Kidney epithelial cell (primary cell): ENCODE data around the gene HTR3C. TPM values are rescaled to one million over a fixed set of nuclear protein-coding genes. Genes with fewer than 3 reads are reported as not detected.
A peak's percentile ranks its signal among the peaks of the same experiment; 100 is the strongest.
"Not testable (repeated sequence)": the region's sequence is repeated elsewhere in the genome, so short reads cannot be mapped to it uniquely, and the experiment has no call there.

Source experiments
- DNase-seq: peaks from one replicate; pipeline ENCODE4 v3.0.0-alpha.2; 2010; ENCODE audit warnings: low read depth
- H3K27me3 ChIP-seq: 2 replicates; pipeline ENCODE4 v1.6.0; 2011; ENCODE audit warnings: low read length; ENCODE audit not compliant: control insufficient read depth, insufficient read depth
- H3K36me3 ChIP-seq: 2 replicates; pipeline ENCODE4 v1.5.1; 2011; ENCODE audit warnings: low read length; ENCODE audit not compliant: control insufficient read depth, insufficient read depth
- H3K4me3 ChIP-seq: 2 replicates; pipeline ENCODE4 v1.5.1; 2011; ENCODE audit warnings: low read depth, mild to moderate bottlenecking, control low read depth, low read length
- total RNA-seq: library from RNA; depleted of rRNA; stranded (reverse); fragments of >200 nt; gene quantifications from 2 replicates; pipeline ENCODE4 v1.2.3, GENCODE V29; 2015
- TF ChIP-seq, protein P1 (sequence below): IDR thresholded peaks from 2 replicates; pipeline ENCODE4 v1.5.1; 2011; ENCODE audit warnings: mild to moderate bottlenecking, moderate library complexity, low read length, control low read depth, inconsistent platforms; ENCODE audit not compliant: insufficient read depth, poor library complexity, severe bottlenecking

HTR3C gene
- total RNA-seq, 1 donor from 2014 or later = not detected

DNA sequence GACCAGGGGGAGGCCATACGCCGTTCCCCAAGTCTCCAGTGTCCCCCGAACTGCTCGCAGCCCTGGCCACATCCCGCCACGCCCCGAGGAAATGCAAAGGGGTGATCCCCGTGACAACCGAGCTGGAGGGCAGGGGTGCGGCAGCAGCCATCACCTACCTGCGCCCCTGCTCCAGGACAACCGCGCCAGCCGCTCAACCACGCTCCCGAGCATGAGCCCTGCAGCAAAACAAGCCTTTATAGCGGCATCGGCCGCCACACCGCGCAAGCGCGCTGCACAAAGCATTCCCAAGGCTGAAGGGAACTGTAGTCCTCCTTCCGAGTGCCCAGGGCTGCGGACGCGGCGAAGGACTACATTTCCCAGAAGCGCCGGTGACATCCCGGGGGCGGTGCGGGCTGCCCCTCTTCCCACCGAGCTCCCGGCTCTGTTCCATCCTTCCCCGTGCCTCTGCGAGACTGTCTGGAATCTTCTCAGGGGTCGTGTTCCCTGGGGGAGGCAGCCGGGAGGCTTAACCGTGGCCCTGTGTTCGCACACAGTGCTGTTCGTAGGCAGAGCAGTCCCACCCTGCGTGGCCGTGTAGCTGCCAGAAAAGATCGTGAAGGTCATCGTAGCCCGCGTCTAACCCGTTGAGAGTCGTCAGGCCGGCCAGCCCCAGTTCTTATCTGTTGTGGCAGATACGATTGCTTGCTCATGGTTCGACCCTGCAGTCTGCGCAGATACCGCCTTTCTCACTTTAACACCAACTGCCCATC, 35.0 kb upstream of the HTR3C start, which contains the start of gene ABCC5:
Gene ABCC5 (minus strand): TSS at position 213 of the 752 bp plus-strand sequence. CDS start 3,492 bp downstream, outside the sequence.
- Histone ChIP-seq H3K36me3 (no peaks in the 10 kb centered on the region), H3K27me3 (no peaks in the 10 kb centered on the region), H3K4me3 (peak within 1 kb of the TSS; percentile 99)
- peak; percentile 71 for DNase-seq
- TF ChIP-seq, protein P1, sequence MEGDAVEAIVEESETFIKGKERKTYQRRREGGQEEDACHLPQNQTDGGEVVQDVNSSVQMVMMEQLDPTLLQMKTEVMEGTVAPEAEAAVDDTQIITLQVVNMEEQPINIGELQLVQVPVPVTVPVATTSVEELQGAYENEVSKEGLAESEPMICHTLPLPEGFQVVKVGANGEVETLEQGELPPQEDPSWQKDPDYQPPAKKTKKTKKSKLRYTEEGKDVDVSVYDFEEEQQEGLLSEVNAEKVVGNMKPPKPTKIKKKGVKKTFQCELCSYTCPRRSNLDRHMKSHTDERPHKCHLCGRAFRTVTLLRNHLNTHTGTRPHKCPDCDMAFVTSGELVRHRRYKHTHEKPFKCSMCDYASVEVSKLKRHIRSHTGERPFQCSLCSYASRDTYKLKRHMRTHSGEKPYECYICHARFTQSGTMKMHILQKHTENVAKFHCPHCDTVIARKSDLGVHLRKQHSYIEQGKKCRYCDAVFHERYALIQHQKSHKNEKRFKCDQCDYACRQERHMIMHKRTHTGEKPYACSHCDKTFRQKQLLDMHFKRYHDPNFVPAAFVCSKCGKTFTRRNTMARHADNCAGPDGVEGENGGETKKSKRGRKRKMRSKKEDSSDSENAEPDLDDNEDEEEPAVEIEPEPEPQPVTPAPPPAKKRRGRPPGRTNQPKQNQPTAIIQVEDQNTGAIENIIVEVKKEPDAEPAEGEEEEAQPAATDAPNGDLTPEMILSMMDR = peak; percentile 21

DNA sequence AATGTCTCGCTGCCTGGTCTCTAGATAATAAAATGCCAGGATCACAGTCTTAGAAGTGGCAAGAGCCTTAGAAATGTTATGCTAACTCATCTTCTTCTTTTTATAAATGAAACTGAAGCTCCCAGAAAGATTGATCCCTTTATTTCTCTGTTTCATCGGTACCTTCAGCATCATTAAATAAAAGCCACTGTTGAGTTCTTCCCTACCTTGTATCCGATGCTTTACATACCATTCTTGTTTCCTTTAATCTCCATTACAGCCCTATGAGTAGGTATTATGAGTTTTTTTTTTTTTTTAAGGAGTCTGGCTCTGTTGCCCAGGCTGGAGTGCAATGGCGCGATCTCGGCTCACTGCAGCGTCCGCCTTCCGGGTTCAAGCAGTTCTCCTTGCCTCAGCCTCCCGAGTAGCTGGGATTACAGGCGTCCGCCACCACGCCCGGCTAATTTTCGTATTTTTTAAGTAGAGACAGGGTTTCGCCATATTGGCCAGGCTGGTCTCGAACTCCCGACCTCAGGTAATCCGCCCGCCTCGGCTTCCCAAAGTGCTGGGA, 34.3 kb upstream of the HTR3C start:
- Histone ChIP-seq H3K27me3 (no peaks in the 10 kb centered on the region), H3K4me3 (peak overlapping the region; percentile 99), H3K36me3 (no peaks in the 10 kb centered on the region)
- TF ChIP-seq, protein P1 = no peak
- DNase-seq = no peak

DNA sequence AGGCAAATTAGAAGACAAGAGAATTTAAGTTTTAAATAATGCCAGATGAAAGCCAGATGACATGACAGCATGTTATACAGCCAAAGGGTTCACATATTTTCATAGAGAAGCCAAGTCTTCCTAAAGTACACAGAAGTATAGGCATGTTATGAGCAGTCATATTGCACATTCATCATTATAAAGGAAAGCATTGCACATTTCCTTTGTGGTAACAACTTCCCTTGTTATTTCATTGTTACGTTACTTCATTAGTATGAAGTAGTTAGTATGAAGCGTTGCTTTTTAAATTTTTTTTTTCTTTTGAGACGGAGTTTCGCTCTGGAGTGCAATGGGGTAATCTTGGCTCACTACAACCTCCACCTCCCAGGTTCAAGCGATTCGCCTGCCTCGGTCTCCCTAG, 30.5 kb upstream of the HTR3C start:
- no peaks in the 10 kb centered on the region for H3K27me3 ChIP-seq
- TF ChIP-seq, protein P1 = no peak
- H3K4me3 ChIP-seq = no peak overlapping the region
- no peak for DNase-seq
- H3K36me3 ChIP-seq = no peaks in the 10 kb centered on the region

GRCh38 chr3:184025256-184025655, 27.6 kb upstream of the HTR3C start:
- not testable (repeated sequence) for H3K27me3 ChIP-seq, DNase-seq, H3K4me3 ChIP-seq, H3K36me3 ChIP-seq

DNA sequence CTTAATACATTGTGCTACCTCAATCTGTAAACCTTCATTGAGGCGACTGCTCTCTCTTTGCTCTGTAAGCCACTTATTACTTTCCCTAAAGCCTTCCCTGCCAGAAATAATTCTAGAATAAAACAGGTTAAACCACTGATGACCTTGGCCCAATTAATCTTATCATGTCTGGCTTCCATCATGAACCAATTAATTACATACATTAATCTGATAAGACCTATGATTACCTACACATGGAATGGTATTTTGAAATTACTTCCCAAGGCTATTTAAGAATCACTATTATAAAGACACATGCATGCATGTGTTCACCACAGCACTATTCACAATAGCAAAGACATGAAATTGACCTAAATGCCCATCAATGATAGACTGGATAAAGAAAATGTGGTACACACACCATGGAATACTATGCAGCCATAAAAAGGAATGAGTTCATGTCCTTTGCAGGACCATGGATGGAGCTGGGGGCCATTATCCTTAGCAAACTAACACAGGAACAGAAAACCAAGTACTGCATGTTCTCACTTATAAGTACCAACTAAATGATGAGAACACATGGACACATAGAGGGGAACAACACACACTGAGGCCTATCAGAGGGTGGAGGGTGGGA, 24.5 kb upstream of the HTR3C start:
- not testable (repeated sequence) for H3K4me3 ChIP-seq, DNase-seq, H3K36me3 ChIP-seq, H3K27me3 ChIP-seq

DNA sequence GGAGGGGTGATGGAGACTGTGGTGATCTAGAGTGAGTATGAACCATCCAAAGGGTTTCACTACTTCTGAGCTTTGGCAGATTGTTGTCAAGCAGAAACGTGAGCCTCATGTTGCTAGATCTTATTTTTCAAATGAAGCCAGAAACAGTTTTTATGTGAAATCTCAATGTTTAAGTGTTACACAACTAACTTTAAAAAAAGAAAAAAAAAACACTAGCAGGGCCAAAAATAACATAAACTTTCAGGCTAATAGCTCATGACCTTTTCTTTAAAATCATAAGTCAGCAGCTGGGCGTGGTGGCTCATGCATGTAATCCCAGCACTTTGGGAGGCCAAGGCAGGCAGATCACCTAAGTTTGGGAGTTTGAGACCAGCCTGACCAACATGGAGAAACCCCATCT, 23.4 kb upstream of the HTR3C start:
- no peak for DNase-seq
- Histone ChIP-seq H3K4me3 (no peak overlapping the region), H3K27me3 (no peaks in the 10 kb centered on the region), H3K36me3 (no peaks in the 10 kb centered on the region)
- TF ChIP-seq, protein P1 = no peak
